ENCODE results near the gene DUSP22.

- TF ChIP-seq CTCF (IDR thresholded peaks at IDR 0.05) = no peak
- no peak for TF ChIP-seq POLR2A (IDR thresholded peaks at IDR 0.05)
Observed at GRCh38 chr6:373031-373430, 80.7 kb downstream of the DUSP22 start.
